Hypothalamus (tissue), 51 donors: ENCODE data around the gene UBE2Z.
"Not testable (repeated sequence)": the region's sequence is repeated elsewhere in the genome, so short reads cannot be mapped to it uniquely, and the experiment has no call there.

Experiments used
- DNase-seq, 51 donors: peaks; one replicate each; lab custom pipeline; 2025; lab: John Stamatoyannopoulos, UW

Gene UBE2Z

GRCh38 chr17:48903401-48903800 lies 4.8 kb upstream of the UBE2Z start:
- DNase-seq: no peak

GRCh38 chr17:48904428-48904827 lies 3.8 kb upstream of the UBE2Z start:
- DNase-seq: no peak

GRCh38 chr17:48905987-48906515 lies 2.2 kb upstream of the UBE2Z start:
- DNase-seq: no peak

GRCh38 chr17:48907713-48908046 lies 527 bp upstream of the UBE2Z start:
- no peak for DNase-seq

- peak in 41 of 51 donors; percentile 7 to 66 (median 38) for DNase-seq
Observed at GRCh38 chr17:48908853-48909394, 717 bp downstream of the UBE2Z start.

GRCh38 chr17:48909783-48910182 lies 1.6 kb downstream of the UBE2Z start:
- DNase-seq: no peak

- DNase-seq: peak in 11 of 51 donors; percentile 10 to 69 (median 20)
Observed at GRCh38 chr17:48910370-48910769, 2.2 kb downstream of the UBE2Z start.

GRCh38 chr17:48912476-48912875 lies 4.3 kb downstream of the UBE2Z start:
- DNase-seq: no peak

- DNase-seq: no peak
Observed at GRCh38 chr17:48915459-48916282, 7.5 kb downstream of the UBE2Z start.

GRCh38 chr17:48925251-48925990 lies 17.2 kb downstream of the UBE2Z start:
- no peak for DNase-seq

- DNase-seq: no peak
Observed at GRCh38 chr17:48925991-48926342, 17.8 kb downstream of the UBE2Z start.

- no peak for DNase-seq
Observed at GRCh38 chr17:48927978-48928745, 20.0 kb downstream of the UBE2Z start.

- no peak for DNase-seq
Observed at GRCh38 chr17:48928876-48929811, 20.9 kb downstream of the UBE2Z start.

GRCh38 chr17:48929812-48930165 lies 21.6 kb downstream of the UBE2Z start:
- DNase-seq: no peak

GRCh38 chr17:48930435-48930873 lies 22.2 kb downstream of the UBE2Z start:
- no peak for DNase-seq

GRCh38 chr17:48933035-48933434 lies 24.8 kb downstream of the UBE2Z start:
- no peak for DNase-seq

GRCh38 chr17:48944515-48945260 lies 36.5 kb downstream of the UBE2Z start, which contains the start of gene SNF8:
SNF8 (minus strand) TSS chr17:48944842; CDS start chr17:48944734, 108 bp downstream.
- peak; percentile 43 to 93 (median 81) for DNase-seq

GRCh38 chr17:48945261-48945651 lies 37.0 kb downstream of the UBE2Z start:
- not testable (repeated sequence) for DNase-seq

- no peak for DNase-seq
Observed at GRCh38 chr17:48951572-48951971, 43.4 kb downstream of the UBE2Z start.
